H1 (cell line): Measurements from ENCODE around the gene NOLC1. TPM values are rescaled to one million over a fixed set of nuclear protein-coding genes. Genes with fewer than 3 reads are reported as not detected.

ENCODE experiments used
- BCL11A ChIP-seq, 2 experiments: IDR thresholded peaks; one replicate each; pipeline ENCODE4 v1.6.1; 2011; ENCODE audit warnings: low read depth in 2 of 2, low read length in 2 of 2, mild to moderate bottlenecking in 2 of 2
- BRCA1 ChIP-seq: IDR thresholded peaks from 2 replicates; pipeline ENCODE4 v1.6.1; 2012; ENCODE audit warnings: low read depth, low read length, improper control_type of control experiment
- HDAC2 ChIP-seq, 2 experiments: fragments of 300-600 bp in 1 of 2; sonication (generic) in 1 of 2; IDR thresholded peaks; 2 replicates each; pipeline ENCODE4 v1.6.1; 2011 to 2012; ENCODE audit warnings: low read depth in 2 of 2, low read length in 2 of 2, mild to moderate bottlenecking in 2 of 2, moderate library complexity in 2 of 2, borderline replicate concordance in 1 of 2, inconsistent platforms in 1 of 2
- polyA plus RNA-seq, 7 experiments: library from polyadenylated mRNA; depleted of rRNA in 3 of 7; stranded (reverse) in 5 of 7; unstranded in 2 of 7; fragments of >200 nt in 5 of 7; fragments of 200-250 nt in 2 of 7; gene quantifications; 1 replicate in 5 of 7; 2 replicates in 1 of 7; 4 replicates in 1 of 7; pipeline versions ENCODE4 v1.2.1 to v1.2.3, GENCODE V29; 2011 to 2013; ENCODE audit warnings: missing spikeins in 2 of 7, mixed read lengths in 2 of 7
- total RNA-seq: library from RNA; stranded (reverse); fragmentation: NEBNext Ultra II Directional; extraction: Animal tissue kit (Norgen Biotek cat#: 25700); gene quantifications from 2 replicates; pipeline ENCODE4 v1.2.1, GENCODE V29; 2021

The NOLC1 gene
- total and polyA plus RNA-seq, 2 of the 8 experiments (the other 6 are each of a cell fraction or from before 2014, with no cell fraction given), result 86.3 to 191 TPM

DNA sequence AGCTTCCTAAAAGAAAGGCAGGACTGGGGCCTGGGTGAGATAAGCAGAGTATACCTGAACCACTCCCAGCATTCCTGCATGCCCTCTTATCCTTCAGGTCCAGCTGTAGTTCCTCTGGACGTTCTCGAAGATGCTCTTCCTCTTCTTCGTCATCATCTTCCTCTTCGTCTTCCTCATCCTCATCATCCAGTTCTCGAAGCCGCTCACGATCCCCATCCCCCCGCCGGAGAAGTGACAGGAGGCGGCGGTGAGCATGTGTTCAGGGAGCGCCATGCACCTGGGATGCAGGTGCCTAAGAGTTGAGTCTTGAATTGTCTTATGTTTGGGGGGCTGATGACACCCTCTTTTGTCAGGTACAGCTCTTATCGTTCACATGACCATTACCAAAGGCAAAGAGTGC, 3.9 kb upstream of the NOLC1 start (continued):
- TF ChIP-seq BRCA1, result no peak
- TF ChIP-seq BCL11A (IDR thresholded peaks at IDR 0.05; ENCODE audit: low read depth in 2 of 2, low read length in 2 of 2), result no peak
- no peak for TF ChIP-seq HDAC2 (IDR thresholded peaks at IDR 0.05; ENCODE audit: borderline replicate concordance in 1 of 2, low read depth in 2 of 2, low read length in 2 of 2)
